Karpas-422 (cell line): ENCODE results near the gene MALT1. TPM values are rescaled to one million over a fixed set of nuclear protein-coding genes. Genes with fewer than 3 reads are reported as not detected.

Source experiments
- DNase-seq: peaks from one replicate; pipeline ENCODE4 v3.0.0-alpha.2; 2015
- H2AFZ ChIP-seq: fragments of 200-600 bp; sonication (generic); 2 replicates; pipeline ENCODE4 v1.6.1; 2014; ENCODE audit warnings: antibody characterized with exemption, low read length, mixed read lengths
- H3K27ac ChIP-seq: fragments of 200-600 bp; sonication (generic); 2 replicates; pipeline ENCODE4 v1.5.1; 2014; ENCODE audit warnings: mild to moderate bottlenecking, low read length, moderate library complexity
- H3K27me3 ChIP-seq: fragments of 200-600 bp; sonication (generic); 2 replicates; pipeline ENCODE4 v1.6.1; 2014; ENCODE audit warnings: low read length, mixed read lengths
- H3K36me3 ChIP-seq: fragments of 200-600 bp; sonication (generic); 2 replicates; pipeline ENCODE4 v1.6.1; 2014; ENCODE audit warnings: low read length, mixed read lengths; ENCODE audit not compliant: insufficient read depth
- H3K4me1 ChIP-seq: fragments of 200-600 bp; sonication (generic); 2 replicates; pipeline ENCODE4 v1.6.1; 2014; ENCODE audit warnings: mild to moderate bottlenecking, low read length, mixed read lengths
- H3K4me2 ChIP-seq: fragments of 200-600 bp; sonication (generic); 2 replicates; pipeline ENCODE4 v1.6.1; 2014; ENCODE audit warnings: low read length, low read depth, mild to moderate bottlenecking; ENCODE audit not compliant: poor library complexity, severe bottlenecking
- H3K4me3 ChIP-seq: fragments of 200-600 bp; sonication (generic); 2 replicates; pipeline ENCODE4 v1.5.1; 2014; ENCODE audit warnings: mild to moderate bottlenecking, antibody characterized with exemption, low read length, mixed read lengths
- H3K79me2 ChIP-seq: fragments of 200-600 bp; sonication (generic); 2 replicates; pipeline ENCODE4 v1.6.1; 2014; ENCODE audit warnings: mild to moderate bottlenecking, low read length, mixed read lengths
- H3K9ac ChIP-seq: fragments of 200-600 bp; sonication (generic); 2 replicates; pipeline ENCODE4 v1.6.0; 2014; ENCODE audit warnings: low read length
- H3K9me2 ChIP-seq: fragments of 200-600 bp; sonication (generic), shearing (Covaris generic); replicated peaks from 2 replicates; pipeline ENCODE4 v1.6.0; 2014; ENCODE audit warnings: mild to moderate bottlenecking, low read length, moderate library complexity; ENCODE audit not compliant: insufficient read depth
- H3K9me3 ChIP-seq: fragments of 300-700, 200-600 bp; sonication (generic); 2 replicates; pipeline ENCODE4 v1.6.1; 2014; ENCODE audit warnings: low read length, mixed read lengths
- H4K20me1 ChIP-seq: fragments of 200-600 bp; sonication (generic); 2 replicates; pipeline ENCODE4 v1.6.1; 2014; ENCODE audit warnings: mild to moderate bottlenecking, antibody characterized with exemption, low read length, low read depth; ENCODE audit not compliant: insufficient read depth
- total RNA-seq: library from RNA; depleted of rRNA; stranded (reverse); fragments of >200 nt; shearing (Covaris generic); gene quantifications from 2 replicates; pipeline ENCODE4 v1.2.3, GENCODE V29; 2014; ENCODE audit warnings: low replicate concordance

The MALT1 gene
- total RNA-seq, 1 experiment from 2014 or later: 35.3 TPM

- no peaks in the 10 kb centered on the region for H3K9me2 ChIP-seq
- no peak overlapping the region for H3K27ac ChIP-seq
- 0 out of 2 replicates have a peak overlapping the region, but pooled peaks have one; percentile 94 for H2AFZ ChIP-seq
- H3K9ac ChIP-seq: peak overlapping the region; percentile 70; the same call in 1 of the 2 replicates
- peaks cover 13% of the 10 kb centered on the region for H4K20me1 ChIP-seq
- peak overlapping the region; percentile 78 for H3K4me2 ChIP-seq
- no peak for DNase-seq
- no peaks in the 10 kb centered on the region for H3K36me3 ChIP-seq
- H3K4me3 ChIP-seq: peak overlapping the region; percentile 82; the same call in 1 of the 2 replicates
- H3K4me1 ChIP-seq: peaks cover 38% of the 10 kb centered on the region
- no peaks in the 10 kb centered on the region; the same call in 1 of the 2 replicates for H3K79me2 ChIP-seq
- H3K9me3 ChIP-seq: no peaks in the 10 kb centered on the region
- 0 out of 2 replicates have a peak, but pooled peaks cover 4% of the 10 kb centered on the region for H3K27me3 ChIP-seq
Observed at GRCh38 chr18:58669731-58670378, 1.4 kb upstream of the MALT1 start.

GRCh38 chr18:58670404-58671110 is 708 bp upstream of the MALT1 start:
- peak overlapping the region; percentile 94; the same call in 1 of the 2 replicates for H2AFZ ChIP-seq
- peaks cover 33% of the 10 kb centered on the region for H3K4me1 ChIP-seq
- H3K4me2 ChIP-seq: peak overlapping the region; percentile 78
- H3K27me3 ChIP-seq: 0 out of 2 replicates have a peak, but pooled peaks cover 4% of the 10 kb centered on the region
- peaks cover 16% of the 10 kb centered on the region for H4K20me1 ChIP-seq
- H3K9me2 ChIP-seq: no peaks in the 10 kb centered on the region
- H3K27ac ChIP-seq: no peak overlapping the region
- H3K36me3 ChIP-seq: no peaks in the 10 kb centered on the region
- H3K4me3 ChIP-seq: peak overlapping the region; percentile 82
- DNase-seq: no peak
- H3K9me3 ChIP-seq: no peaks in the 10 kb centered on the region
- H3K9ac ChIP-seq: peak overlapping the region; percentile 70
- H3K79me2 ChIP-seq: no peaks in the 10 kb centered on the region; the same call in 1 of the 2 replicates

- peak; percentile 78 for DNase-seq
- peak overlapping the region; percentile 63 for H3K27ac ChIP-seq
- H2AFZ ChIP-seq: no peak overlapping the region; the same call in 1 of the 2 replicates
- 0 out of 2 replicates have a peak, but pooled peaks cover 4% of the 10 kb centered on the region for H3K27me3 ChIP-seq
- H3K9ac ChIP-seq: peak overlapping the region; percentile 85
- no peaks in the 10 kb centered on the region for H3K9me2 ChIP-seq
- no peaks in the 10 kb centered on the region for H3K9me3 ChIP-seq
- H3K79me2 ChIP-seq: no peaks in the 10 kb centered on the region; the same call in 1 of the 2 replicates
- peaks cover 26% of the 10 kb centered on the region for H3K4me1 ChIP-seq
- H4K20me1 ChIP-seq: peaks cover 22% of the 10 kb centered on the region
- peak overlapping the region; percentile 82 for H3K4me3 ChIP-seq
- peak overlapping the region; percentile 87 for H3K4me2 ChIP-seq
- no peaks in the 10 kb centered on the region for H3K36me3 ChIP-seq
Observed at GRCh38 chr18:58671632-58672564, 633 bp downstream of the MALT1 start.

- H2AFZ ChIP-seq: no peak overlapping the region
- DNase-seq: no peak
- peaks cover 26% of the 10 kb centered on the region for H3K4me1 ChIP-seq
- H3K36me3 ChIP-seq: no peaks in the 10 kb centered on the region
- H3K4me3 ChIP-seq: no peak overlapping the region
- 0 out of 2 replicates have a peak, but pooled peaks cover 4% of the 10 kb centered on the region for H3K27me3 ChIP-seq
- H3K79me2 ChIP-seq: peaks cover 6% of the 10 kb centered on the region; the same call in 1 of the 2 replicates
- H3K9ac ChIP-seq: no peak overlapping the region
- no peak overlapping the region for H3K27ac ChIP-seq
- no peaks in the 10 kb centered on the region for H3K9me2 ChIP-seq
- H3K9me3 ChIP-seq: no peaks in the 10 kb centered on the region
- peaks cover 32% of the 10 kb centered on the region for H4K20me1 ChIP-seq
- no peak overlapping the region for H3K4me2 ChIP-seq
Observed at GRCh38 chr18:58674159-58674558, 2.9 kb downstream of the MALT1 start.

- Histone ChIP-seq H3K9ac (no peak overlapping the region), H3K27ac (no peak overlapping the region), H3K4me2 (no peak overlapping the region), H3K4me3 (no peak overlapping the region), H3K9me3 (no peaks in the 10 kb centered on the region), H4K20me1 (peaks cover 32% of the 10 kb centered on the region), H3K79me2 (peaks cover 10% of the 10 kb centered on the region), H3K27me3 (0 out of 2 replicates have a peak, but pooled peaks cover 4% of the 10 kb centered on the region), H3K36me3 (no peaks in the 10 kb centered on the region), H2AFZ (no peak overlapping the region), H3K9me2 (no peaks in the 10 kb centered on the region), H3K4me1 (peaks cover 22% of the 10 kb centered on the region)
- DNase-seq: no peak
Observed at GRCh38 chr18:58674863-58675472, 3.7 kb downstream of the MALT1 start.

- peaks cover 12% of the 10 kb centered on the region for H3K79me2 ChIP-seq
- H3K27me3 ChIP-seq: 0 out of 2 replicates have a peak, but pooled peaks cover 4% of the 10 kb centered on the region
- peaks cover 32% of the 10 kb centered on the region for H4K20me1 ChIP-seq
- no peak for DNase-seq
- H3K27ac ChIP-seq: no peak overlapping the region
- no peaks in the 10 kb centered on the region for H3K9me3 ChIP-seq
- H3K4me1 ChIP-seq: peaks cover 13% of the 10 kb centered on the region
- no peak overlapping the region for H3K4me3 ChIP-seq
- no peak overlapping the region for H3K9ac ChIP-seq
- no peaks in the 10 kb centered on the region for H3K36me3 ChIP-seq
- H3K4me2 ChIP-seq: no peak overlapping the region
- H3K9me2 ChIP-seq: no peaks in the 10 kb centered on the region
- no peak overlapping the region for H2AFZ ChIP-seq
Observed at GRCh38 chr18:58676270-58676669, 5.0 kb downstream of the MALT1 start.

GRCh38 chr18:58682429-58683069 is 11.3 kb downstream of the MALT1 start:
- H3K36me3 ChIP-seq: peaks cover 7% of the 10 kb centered on the region
- no peak overlapping the region for H3K9ac ChIP-seq
- H3K27ac ChIP-seq: no peak overlapping the region
- H3K79me2 ChIP-seq: peaks cover 20% of the 10 kb centered on the region
- H3K4me1 ChIP-seq: no peaks in the 10 kb centered on the region
- no peak overlapping the region for H3K4me2 ChIP-seq
- no peak overlapping the region for H2AFZ ChIP-seq
- H3K9me2 ChIP-seq: no peaks in the 10 kb centered on the region
- H3K4me3 ChIP-seq: no peak overlapping the region
- peaks cover 7% of the 10 kb centered on the region for H4K20me1 ChIP-seq
- no peaks in the 10 kb centered on the region for H3K27me3 ChIP-seq
- DNase-seq: no peak
- H3K9me3 ChIP-seq: no peaks in the 10 kb centered on the region
